Ectodermal cell (in vitro differentiated cells): Measurements from ENCODE around the gene ATXN7L1.
"Not testable (repeated sequence)": the region's sequence is repeated elsewhere in the genome, so short reads cannot be mapped to it uniquely, and the experiment has no call there.

Source experiments
- H3K27ac ChIP-seq: 2 replicates; pipeline ENCODE4 v1.7.0; 2013; ENCODE audit warnings: mild to moderate bottlenecking, low read depth, low read length; ENCODE audit not compliant: insufficient read depth, poor library complexity, severe bottlenecking
- H3K27me3 ChIP-seq: 2 replicates; pipeline ENCODE4 v1.7.0; 2013; ENCODE audit warnings: mild to moderate bottlenecking, low read length; ENCODE audit not compliant: insufficient read depth, control insufficient read depth, poor library complexity, severe bottlenecking
- H3K36me3 ChIP-seq: one replicate; pipeline ENCODE4 v1.7.0; 2013; ENCODE audit warnings: low read length; ENCODE audit not compliant: control insufficient read depth, insufficient read depth
- H3K4me1 ChIP-seq: one replicate; pipeline ENCODE4 v1.7.0; 2013; ENCODE audit warnings: low read length; ENCODE audit not compliant: control insufficient read depth, insufficient read depth
- H3K4me3 ChIP-seq: 2 replicates; pipeline ENCODE4 v1.7.0; 2013; ENCODE audit warnings: low read depth, low read length, control low read depth; ENCODE audit not compliant: insufficient read depth
- H3K9me3 ChIP-seq: 2 replicates; pipeline ENCODE4 v1.7.0; 2013; ENCODE audit warnings: mild to moderate bottlenecking, low read length, moderate library complexity; ENCODE audit not compliant: control insufficient read depth
- WGBS, 2 experiments: methylation state at CpG; one replicate each; pipeline ENCODE4 v1.1.7; 2013; ENCODE audit warnings: missing lambda C conversion rate in 2 of 2; 5-methylcytosine and 5-hydroxymethylcytosine counted together

The ATXN7L1 gene

DNA sequence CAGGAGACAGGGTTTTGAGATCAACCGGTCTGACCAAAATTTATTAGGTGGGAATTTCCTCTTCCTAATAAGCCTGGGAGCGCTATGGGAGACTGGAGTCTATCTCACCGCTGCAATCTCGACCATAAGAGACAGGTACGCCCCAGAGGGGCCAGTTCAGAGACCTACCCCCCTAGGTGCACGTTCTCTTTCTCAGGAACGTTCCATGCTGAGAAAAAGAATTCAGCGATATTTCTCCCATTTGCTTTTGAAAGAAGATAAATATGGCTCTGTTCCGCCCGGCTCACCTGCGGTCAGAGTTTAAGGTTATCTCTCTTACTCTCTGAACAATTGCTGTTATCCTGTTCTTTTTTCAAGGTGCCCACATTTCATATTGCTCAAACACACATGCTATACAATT is 179.2 kb downstream of the ATXN7L1 start:
- not testable (repeated sequence) for H3K9me3 ChIP-seq, H3K4me3 ChIP-seq, H3K27me3 ChIP-seq, H3K4me1 ChIP-seq, H3K27ac ChIP-seq, H3K36me3 ChIP-seq
- 51 to 56% methylated on average over 11 of the region's 11 CpGs for WGBS, 2 experiments

DNA sequence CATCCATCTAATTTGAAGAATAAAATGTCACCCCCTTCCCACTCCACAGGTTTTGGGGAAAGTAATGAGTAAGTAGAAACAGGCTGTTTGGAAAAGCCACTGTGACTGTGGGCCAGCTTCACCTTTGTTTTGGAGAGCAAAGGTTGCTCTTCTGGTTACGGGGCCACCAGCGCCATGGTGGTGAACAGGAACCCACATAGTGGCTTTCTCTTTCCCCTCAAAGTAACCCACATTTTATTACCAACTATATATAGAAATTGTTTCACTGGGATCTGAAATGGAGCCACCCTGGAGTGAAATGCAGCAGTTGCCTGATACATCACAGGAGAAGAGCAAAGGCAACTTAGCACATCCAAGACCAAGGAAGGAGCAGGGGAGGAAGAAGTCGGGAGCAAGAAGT is 182.8 kb downstream of the ATXN7L1 start:
- WGBS, 2 experiments, result 91% methylated on average over 3 of the region's 3 CpGs
- H3K27ac ChIP-seq, result no peak overlapping the region
- H3K27me3 ChIP-seq, result no peaks in the 10 kb centered on the region
- H3K4me1 ChIP-seq, result peaks cover 25% of the 10 kb centered on the region
- H3K36me3 ChIP-seq, result no peaks in the 10 kb centered on the region
- no peak overlapping the region for H3K4me3 ChIP-seq
- H3K9me3 ChIP-seq, result no peaks in the 10 kb centered on the region

DNA sequence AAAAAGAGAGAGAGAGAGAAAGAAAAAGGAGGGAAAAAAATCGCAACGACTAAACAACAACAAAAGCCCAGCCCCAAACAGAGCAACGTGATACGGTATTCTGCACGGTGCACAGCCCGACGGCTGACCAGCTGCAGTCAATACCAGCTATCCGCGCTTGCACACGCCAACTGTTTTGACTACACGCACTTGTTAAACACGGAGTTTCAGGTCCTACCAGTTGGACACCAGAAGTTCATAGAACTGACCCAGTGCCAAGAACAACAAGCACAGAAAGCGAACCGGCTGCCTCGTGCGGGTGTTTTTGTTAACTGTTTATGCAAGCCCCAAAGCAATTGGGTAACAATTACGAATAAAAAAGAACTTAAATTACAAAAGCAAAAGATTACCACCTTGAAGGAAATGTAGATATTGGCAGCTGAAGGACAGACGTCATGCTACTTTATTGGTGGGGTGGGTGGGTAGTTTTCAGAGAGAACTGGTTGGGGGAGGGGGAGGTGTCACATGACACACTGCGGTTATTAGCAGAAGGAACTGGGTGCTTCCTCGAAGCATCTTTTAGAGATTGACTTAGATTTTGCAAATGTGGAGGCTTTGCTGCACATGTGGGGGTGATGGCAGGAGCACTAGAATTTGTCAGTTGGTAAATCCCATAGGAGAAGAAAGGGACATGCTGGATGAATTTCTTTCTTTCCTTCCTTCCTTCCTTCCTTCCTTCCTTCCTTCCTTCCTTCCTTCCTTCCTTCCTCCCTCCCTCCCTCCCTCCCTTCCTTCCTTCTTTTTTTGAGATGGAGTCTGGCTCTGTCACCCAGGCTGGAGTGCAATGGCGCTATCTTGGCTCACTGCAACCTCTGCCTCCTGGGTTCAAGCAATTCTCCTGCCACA is 184.5 kb downstream of the ATXN7L1 start:
- H3K4me1 ChIP-seq, result peaks cover 27% of the 10 kb centered on the region
- H3K36me3 ChIP-seq, result no peaks in the 10 kb centered on the region
- H3K9me3 ChIP-seq, result no peaks in the 10 kb centered on the region
- H3K4me3 ChIP-seq, result no peak overlapping the region
- no peaks in the 10 kb centered on the region for H3K27me3 ChIP-seq
- no peak overlapping the region for H3K27ac ChIP-seq
- 36 to 37% methylated on average over 20 to 21 of the region's 21 CpGs for WGBS, 2 experiments

DNA sequence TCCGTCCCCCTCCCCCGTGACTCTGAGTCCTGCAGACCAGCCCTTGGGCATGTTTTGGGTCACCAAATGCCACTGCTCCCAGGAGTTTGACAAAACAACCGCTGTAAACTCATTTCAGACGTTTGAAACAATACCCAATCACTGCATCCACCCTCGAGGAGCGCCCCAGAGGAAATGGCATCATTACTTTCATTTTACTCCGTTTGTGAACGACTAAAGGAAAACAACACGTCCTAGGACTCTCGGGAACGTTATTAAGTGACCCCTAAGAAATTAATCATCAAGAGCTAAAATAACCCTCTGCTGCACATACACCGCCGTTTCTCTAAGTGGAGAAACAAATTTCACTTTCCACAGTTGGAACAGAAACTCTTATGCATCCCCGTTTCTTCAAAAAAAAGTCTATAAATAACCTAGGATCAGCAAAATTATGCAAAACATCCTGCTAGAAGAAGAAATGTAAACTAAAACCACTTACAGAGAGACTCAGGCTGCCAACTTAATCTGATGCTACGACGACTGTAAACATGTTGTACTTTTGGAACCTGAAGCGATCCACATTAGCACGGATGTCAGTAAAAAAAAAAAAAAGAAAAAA is 185.2 kb downstream of the ATXN7L1 start:
- Histone ChIP-seq H3K4me1 (peaks cover 27% of the 10 kb centered on the region), H3K4me3 (no peak overlapping the region), H3K9me3 (no peaks in the 10 kb centered on the region), H3K27me3 (no peaks in the 10 kb centered on the region), H3K36me3 (no peaks in the 10 kb centered on the region), H3K27ac (no peak overlapping the region)
- 40 to 44% methylated on average over 18 of the region's 18 CpGs for WGBS, 2 experiments

DNA sequence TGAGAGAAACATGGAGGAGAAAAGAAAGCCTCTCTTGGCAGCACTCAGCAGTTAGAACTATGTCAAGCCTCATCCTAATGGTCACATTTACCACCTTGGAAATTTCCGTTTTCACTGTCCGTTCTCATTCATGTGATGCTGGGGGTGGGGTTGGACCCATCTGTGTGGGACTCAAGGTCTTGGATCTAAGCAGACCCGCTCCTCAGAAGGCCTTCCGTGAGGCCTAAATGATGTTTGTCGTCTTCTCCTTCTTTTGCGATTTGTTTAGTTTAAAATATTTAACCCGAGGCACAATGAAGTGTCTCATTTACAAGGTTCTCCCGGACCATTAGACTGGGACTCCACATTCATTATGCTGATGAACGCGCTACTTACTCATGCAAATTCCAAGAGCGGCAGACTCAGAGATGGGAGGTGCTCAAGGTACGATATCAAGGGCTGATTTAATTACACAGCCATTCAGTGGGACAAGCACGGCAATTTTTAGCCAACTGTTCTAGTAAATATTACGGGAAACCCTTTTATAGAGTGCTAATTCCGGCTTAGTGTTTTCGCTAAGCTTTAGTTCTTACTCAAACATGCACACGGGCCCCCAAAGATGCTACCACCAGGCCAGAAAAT is 186.0 kb downstream of the ATXN7L1 start:
- H3K27ac ChIP-seq, result no peak overlapping the region

DNA sequence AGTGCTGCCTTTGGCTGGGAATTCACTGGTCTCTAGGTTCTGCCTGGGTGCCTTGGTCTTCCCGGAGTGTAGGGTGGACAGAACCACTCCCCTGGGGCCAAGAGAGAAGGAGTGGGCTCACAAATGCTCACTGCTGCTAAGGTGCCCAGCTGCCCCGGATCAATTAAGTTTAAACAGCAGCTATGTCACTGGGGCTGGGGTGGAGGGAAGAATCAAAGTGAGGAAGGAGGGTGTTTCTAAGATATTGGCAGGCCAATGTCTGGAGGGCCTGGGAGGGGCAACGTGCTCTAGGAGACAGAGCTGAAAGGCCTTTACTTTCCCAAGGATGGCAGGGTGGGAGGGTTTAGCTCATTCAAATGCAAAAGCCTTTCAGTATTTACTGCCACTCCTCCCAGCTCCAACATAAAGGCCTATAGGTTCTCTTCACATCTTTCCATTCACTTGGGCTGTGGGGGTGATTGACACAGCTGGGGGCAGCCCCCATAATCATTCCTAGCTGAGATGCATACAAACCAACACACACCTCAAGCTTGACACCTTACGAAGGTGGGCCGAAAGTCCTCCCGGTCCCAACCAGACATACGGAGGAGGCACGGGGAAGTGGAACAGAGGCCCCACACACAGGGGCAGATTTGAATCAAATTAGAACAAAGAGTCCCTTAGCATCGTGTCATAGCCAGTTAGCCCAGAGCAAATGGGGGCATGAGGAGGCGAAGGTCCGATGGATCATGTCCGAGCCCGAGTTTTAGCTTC is 187.2 kb downstream of the ATXN7L1 start:
- 23 to 24% methylated on average over 13 of the region's 13 CpGs for WGBS, 2 experiments
- no peak overlapping the region for H3K4me3 ChIP-seq
- H3K36me3 ChIP-seq, result no peaks in the 10 kb centered on the region
- H3K27ac ChIP-seq, result peak overlapping the region; percentile 31
- H3K4me1 ChIP-seq, result peaks cover 27% of the 10 kb centered on the region
- no peaks in the 10 kb centered on the region for H3K9me3 ChIP-seq
- no peaks in the 10 kb centered on the region for H3K27me3 ChIP-seq

More for the DNA sequence above, 186.0 kb downstream of the ATXN7L1 start:
- H3K4me3 ChIP-seq, result no peak overlapping the region
- H3K27me3 ChIP-seq, result no peaks in the 10 kb centered on the region
- H3K36me3 ChIP-seq, result no peaks in the 10 kb centered on the region
- H3K9me3 ChIP-seq, result no peaks in the 10 kb centered on the region
- peaks cover 27% of the 10 kb centered on the region for H3K4me1 ChIP-seq
- WGBS, 2 experiments, result 80 to 82% methylated on average over 17 of the region's 17 CpGs

DNA sequence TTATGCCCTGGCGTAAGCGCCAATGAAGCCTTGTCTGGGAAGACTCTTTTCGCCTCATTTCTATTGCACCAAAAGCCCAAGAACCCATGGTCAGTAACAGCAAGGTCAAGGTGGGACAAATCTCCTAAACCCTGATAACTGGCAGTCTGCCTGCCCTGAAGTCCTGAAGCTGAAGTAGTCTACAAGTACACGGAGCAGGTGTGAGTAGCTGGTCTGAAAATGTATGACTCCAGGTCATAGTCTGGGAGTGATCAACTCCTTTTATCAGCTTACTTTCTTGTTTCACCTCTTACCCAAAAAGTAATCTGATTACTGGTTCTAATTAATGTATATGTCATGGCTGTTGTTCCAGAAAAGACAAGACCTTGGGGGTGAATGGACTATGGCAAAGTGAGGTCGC is 187.8 kb downstream of the ATXN7L1 start:
- Histone ChIP-seq H3K4me1 (peaks cover 27% of the 10 kb centered on the region), H3K9me3 (no peaks in the 10 kb centered on the region), H3K27me3 (no peaks in the 10 kb centered on the region), H3K27ac (no peak overlapping the region), H3K36me3 (no peaks in the 10 kb centered on the region), H3K4me3 (no peak overlapping the region)
- 61 to 64% methylated on average over 5 of the region's 5 CpGs for WGBS, 2 experiments

DNA sequence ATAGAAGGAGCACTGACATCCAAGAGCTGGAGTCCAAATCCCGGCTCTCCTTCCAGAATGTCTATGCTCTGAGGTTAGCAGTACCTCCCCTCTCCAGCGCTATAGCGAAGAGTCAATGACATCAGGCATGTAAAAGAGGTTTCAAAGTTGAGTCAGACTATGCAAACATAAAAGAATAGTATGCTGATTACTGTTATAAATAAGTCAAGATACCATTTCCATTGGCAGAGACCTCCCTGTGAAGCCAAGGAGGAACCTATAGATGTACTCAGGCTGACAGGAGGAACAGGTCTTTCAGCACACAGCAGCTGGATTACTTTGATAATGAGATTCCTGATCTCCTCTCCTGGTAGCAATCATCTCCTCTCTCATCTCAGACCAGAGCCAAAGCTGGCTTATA is 191.2 kb downstream of the ATXN7L1 start:
- H3K27me3 ChIP-seq, result no peaks in the 10 kb centered on the region
- 96 to 100% methylated on average over 1 to 3 of the region's 3 CpGs for WGBS, 2 experiments
- no peaks in the 10 kb centered on the region for H3K9me3 ChIP-seq
- peaks cover 20% of the 10 kb centered on the region for H3K4me1 ChIP-seq
- H3K27ac ChIP-seq, result no peak overlapping the region
- H3K36me3 ChIP-seq, result no peaks in the 10 kb centered on the region
- no peak overlapping the region for H3K4me3 ChIP-seq

DNA sequence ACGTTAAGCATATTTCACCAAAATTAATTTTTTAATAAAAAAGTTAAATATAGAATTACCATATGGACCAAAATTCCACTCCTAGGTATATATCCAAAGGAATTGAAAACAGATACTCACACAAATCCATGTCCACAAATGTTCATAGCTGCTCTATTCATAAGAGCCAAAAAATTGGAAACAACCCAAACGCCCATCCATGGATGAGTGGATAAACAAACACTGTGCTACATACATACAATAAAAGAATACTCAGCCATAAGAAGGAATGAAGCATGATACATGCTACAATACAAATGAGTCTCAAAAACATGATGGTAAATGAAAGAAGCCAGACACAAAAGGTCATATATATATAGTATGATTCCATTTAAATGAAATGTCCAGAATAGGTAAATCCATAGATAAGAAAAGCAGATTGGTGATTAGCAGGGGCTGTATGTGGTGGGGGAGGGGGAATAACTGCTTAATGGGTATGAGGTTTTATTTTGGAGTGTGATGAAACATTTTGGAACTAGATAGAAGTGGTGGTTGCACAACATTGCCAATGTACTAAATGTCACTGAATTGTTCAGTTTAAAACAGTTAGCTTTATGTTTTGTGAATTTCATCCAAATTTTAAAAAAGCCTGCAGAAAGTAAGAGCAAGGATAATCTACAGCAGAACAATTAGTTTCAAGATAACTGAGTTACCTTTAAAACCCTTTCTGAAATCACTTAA is 193.9 kb downstream of the ATXN7L1 start:
- Histone ChIP-seq H3K4me1 (peaks cover 5% of the 10 kb centered on the region), H3K9me3 (no peaks in the 10 kb centered on the region), H3K36me3 (no peaks in the 10 kb centered on the region), H3K27me3 (no peaks in the 10 kb centered on the region), H3K27ac (no peak overlapping the region), H3K4me3 (no peak overlapping the region)
- 92 to 100% methylated on average over 1 of the region's 2 CpGs for WGBS, 2 experiments
